GM18858 (cell line): ENCODE results near the gene MAP3K6.
A peak's percentile ranks its signal among the peaks of the same experiment; 100 is the strongest.

ENCODE experiments used
- ATAC-seq: cut with Tn5 transposase; IDR thresholded peaks from one replicate; pipeline ENCODE4 v1.9.1; 2021; ENCODE audit not compliant: unreplicated experiment

Gene MAP3K6

GRCh38 chr1:27341525-27342252 lies 25.1 kb downstream of the MAP3K6 start, which contains the start of gene SYTL1:
Gene SYTL1, plus strand, starts transcription at chr1:27342022. Its CDS starts 3,313 bp downstream, at chr1:27345335.
- ATAC-seq = peak; percentile 48

- ATAC-seq = no peak
Measured at GRCh38 chr1:27339213-27339612, 27.5 kb downstream of the MAP3K6 start.

GRCh38 chr1:27338751-27339150 lies 28.0 kb downstream of the MAP3K6 start:
- no peak for ATAC-seq

- ATAC-seq = no peak
Measured at GRCh38 chr1:27336756-27337155, 30.0 kb downstream of the MAP3K6 start.

DNA sequence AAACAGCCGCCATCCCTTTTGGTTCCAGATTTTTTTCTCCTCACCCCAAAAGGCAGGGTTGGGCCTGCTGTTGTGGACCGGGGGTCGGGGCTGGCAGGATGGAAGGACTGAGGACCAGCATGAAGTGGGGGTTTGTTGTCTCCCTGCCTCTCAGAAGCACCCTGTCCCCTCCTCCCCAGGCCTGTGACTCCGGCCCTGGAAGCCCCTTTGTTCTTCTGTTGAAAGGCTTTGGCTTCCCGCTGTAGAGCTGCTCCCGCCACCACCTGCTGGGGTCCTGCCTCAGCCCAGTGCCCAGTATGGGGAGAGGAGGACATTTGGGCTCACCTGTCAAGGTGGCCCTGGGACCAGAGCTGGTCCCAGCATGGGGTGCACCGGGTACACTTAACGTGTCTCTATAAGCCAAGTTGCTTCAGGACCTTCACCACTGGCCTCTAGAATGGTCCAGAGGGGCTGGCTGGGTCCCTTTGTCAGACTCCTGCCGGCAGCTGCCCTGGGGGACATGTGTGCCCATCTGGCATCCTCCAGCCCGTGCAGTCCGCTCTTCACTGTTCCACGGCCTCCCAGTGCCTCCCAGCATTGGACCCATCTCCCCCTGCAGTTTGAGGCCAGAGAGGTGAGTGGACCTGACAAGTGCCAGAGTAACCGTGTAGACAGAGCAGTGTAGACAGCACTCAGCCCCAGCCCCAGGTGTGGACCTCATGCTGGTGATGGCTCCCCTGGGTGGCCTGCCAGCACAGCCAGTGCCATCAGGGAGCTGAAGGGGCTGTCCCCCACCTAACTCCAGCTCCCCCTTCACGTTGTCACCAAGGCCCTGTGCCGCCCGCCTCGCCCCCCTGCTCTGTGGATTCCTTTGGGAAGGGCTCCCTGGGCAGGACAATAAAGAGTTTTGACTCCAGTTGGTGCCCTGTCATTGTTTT lies 31.0 kb downstream of the MAP3K6 start:
- no peak for ATAC-seq

GRCh38 chr1:27333717-27334279 lies 33.0 kb downstream of the MAP3K6 start:
- ATAC-seq = no peak

- ATAC-seq = no peak
Measured at GRCh38 chr1:27332536-27333281, 34.1 kb downstream of the MAP3K6 start.

GRCh38 chr1:27331922-27332321 lies 34.8 kb downstream of the MAP3K6 start:
- no peak for ATAC-seq

DNA sequence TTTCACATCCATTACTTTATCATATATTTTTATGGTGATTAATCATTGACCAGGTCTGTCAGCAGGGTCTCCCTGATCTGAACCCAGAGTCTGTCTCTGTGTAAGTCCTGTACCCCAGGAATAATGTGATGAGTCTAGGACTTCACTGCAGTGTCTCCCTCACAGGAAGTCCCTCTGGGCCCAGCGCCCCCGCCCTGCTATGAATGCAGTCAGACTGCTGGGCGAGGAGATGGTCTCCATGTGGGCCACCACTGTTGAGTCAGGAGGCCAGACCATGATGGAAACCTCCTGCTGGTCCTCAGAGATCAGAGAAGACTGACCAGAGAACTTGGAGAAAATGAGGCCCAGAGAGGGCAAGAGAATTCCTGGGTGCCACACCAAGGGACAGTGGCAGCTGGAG lies 35.3 kb downstream of the MAP3K6 start:
- ATAC-seq = no peak

DNA sequence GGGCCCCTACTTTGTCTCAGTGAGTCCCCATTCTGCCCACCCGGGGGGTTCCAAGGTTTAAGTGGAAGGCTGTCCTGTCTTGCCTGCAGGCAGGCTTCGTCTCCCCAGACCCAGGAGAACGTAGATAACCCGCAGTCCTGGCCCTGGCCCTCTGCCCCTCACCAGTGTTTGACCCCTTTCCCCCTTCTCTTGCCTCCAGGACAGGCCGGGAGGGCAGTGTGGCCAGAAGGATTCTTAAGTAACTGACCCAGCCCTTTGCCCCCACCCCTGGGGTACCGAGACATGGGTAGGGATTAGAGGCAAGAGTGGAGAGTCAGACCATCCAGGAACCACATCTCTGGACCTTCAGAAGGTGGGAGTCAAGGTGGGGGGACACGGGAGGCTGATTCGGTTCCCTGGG lies 36.0 kb downstream of the MAP3K6 start:
- no peak for ATAC-seq

GRCh38 chr1:27327964-27328363 lies 38.8 kb downstream of the MAP3K6 start:
- no peak for ATAC-seq

DNA sequence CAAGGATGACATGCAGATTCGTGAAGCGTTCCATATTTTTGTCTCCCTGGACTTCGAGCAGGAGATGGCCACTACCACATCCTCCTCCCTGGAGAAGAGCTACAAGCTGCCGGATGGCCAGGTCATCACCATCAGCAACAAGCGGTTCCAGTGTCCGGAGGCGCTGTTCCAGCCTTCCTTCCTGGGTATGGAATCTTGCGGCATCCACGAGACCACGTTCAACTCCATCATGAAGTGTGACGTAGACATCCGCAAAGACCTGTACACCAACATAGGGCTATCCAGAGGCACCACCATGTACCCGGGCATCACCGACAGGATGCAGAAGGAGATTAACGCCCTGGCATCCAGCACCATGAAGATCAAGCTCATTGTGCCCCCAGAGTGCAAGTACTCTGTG lies 41.5 kb downstream of the MAP3K6 start:
- no peak for ATAC-seq

DNA sequence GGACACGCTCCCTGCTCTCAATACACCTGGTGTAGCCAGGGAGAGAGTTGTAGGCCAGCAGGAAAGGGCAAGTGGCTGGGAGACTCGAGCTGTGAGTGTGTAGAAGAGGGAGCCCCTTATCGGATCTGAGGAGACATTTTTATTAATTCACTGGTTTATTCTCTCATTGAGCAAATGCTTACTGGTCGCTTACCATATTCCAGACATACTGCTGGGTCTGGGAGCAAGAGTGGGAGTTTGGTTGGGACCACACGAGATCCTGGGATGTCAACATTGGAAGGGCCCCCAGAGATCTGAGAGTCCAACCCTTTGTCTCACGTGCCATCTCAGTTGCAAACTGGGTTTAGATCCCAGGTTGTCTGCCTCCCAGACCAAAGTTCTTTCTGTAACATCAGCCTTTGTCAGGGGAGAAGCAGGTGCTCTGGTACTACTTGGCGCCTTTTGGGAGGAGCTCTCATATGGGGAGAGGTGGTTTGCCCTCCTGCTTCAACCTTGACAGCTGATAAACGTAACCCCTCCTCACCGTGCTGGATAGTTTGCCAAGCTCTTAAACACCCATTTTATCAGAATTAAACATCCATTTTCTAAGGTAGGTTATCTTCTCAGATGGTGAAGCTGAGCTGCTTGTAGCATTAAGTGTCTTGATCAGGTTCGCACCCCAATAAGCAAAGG lies 44.1 kb downstream of the MAP3K6 start:
- ATAC-seq = no peak

DNA sequence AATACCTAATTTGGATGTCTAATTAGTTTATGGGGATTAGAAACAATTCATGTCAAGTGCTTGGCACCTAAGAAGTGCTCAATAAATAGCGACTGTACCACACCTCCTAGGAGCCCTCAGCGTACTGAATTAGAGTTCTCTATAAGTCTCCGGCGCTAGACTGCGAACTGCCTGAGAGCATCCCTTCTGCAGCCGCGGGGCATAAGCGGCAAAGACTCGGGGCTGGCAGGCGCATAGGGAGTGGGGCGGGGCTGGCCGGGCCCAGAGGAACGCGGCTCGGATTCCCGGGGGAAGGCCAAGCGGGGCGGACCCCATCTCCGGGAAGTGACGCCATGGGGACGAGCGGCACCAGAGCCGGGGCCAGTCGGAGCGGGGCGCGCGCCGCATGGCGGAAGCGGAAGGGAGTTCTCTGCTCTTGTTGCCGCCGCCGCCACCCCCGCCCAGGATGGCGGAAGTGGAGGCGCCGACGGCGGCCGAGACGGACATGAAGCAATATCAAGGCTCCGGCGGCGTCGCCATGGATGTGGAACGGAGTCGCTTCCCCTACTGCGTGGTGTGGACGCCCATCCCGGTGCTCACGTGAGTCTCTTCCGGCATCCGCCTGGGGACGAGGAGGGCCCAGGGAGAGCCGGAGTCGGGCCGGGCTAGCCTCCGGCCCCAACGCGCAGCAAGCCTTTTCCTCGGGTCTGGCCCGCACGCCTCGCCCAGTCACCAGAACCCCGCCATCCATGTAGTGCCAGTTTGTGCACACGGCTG lies 44.8 kb downstream of the MAP3K6 start, which contains the start of gene TMEM222:
Gene TMEM222 (plus strand): TSS at position 351 of the 756 bp plus-strand sequence. CDS start 35 bp downstream, at position 386.
- peak; percentile 68 for ATAC-seq

DNA sequence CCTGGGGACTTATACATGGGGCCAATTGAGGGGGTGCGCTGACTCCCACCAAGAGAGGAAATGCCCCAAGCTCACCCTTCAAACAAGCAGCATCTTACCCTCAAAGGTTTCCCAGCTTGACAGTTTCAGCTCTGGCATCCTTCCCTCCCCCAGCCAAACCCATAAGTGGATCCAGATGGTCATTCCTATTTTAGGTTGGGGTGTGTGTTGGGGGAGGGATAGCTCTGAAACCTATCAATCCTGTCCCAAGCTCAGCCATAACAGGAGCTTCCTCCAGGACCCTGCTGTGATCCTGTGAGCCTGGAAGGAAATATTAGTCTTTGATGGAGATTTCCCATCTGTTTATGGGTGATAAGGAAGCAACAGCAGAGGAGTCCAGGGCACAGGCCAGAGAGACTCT lies 48.2 kb downstream of the MAP3K6 start:
- no peak for ATAC-seq

DNA sequence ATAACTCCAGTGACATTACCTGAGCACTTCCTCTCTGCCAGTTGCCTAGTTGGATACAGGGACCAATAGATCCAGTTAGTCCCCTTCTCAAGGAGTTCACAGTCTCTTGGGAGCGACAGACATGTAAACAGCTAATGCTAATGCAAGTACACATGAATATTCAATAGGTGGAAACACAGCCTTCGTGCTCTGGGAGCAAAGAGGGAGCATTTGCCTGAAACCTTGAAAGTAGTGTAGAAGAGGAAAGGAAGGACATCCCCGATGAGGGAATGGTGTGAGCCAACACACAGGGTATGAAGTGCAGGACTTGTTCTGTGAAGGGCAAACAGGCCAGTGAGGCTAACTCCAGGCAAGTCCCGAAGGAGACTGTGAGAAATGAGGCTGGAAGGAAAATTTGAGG lies 48.6 kb downstream of the MAP3K6 start:
- ATAC-seq = no peak

GRCh38 chr1:27316860-27317259 lies 49.9 kb downstream of the MAP3K6 start:
- no peak for ATAC-seq

- ATAC-seq = no peak
Measured at GRCh38 chr1:27314737-27315136, 52.0 kb downstream of the MAP3K6 start.

GRCh38 chr1:27314169-27314568 lies 52.6 kb downstream of the MAP3K6 start:
- ATAC-seq = no peak
